ENCODE data around the gene KRT13. TPM values are rescaled to one million over a fixed set of nuclear protein-coding genes. Genes with fewer than 3 reads are reported as not detected.

Gene KRT13
- total and polyA plus RNA-seq, 5 donors from 2014 or later = not detected

DNA sequence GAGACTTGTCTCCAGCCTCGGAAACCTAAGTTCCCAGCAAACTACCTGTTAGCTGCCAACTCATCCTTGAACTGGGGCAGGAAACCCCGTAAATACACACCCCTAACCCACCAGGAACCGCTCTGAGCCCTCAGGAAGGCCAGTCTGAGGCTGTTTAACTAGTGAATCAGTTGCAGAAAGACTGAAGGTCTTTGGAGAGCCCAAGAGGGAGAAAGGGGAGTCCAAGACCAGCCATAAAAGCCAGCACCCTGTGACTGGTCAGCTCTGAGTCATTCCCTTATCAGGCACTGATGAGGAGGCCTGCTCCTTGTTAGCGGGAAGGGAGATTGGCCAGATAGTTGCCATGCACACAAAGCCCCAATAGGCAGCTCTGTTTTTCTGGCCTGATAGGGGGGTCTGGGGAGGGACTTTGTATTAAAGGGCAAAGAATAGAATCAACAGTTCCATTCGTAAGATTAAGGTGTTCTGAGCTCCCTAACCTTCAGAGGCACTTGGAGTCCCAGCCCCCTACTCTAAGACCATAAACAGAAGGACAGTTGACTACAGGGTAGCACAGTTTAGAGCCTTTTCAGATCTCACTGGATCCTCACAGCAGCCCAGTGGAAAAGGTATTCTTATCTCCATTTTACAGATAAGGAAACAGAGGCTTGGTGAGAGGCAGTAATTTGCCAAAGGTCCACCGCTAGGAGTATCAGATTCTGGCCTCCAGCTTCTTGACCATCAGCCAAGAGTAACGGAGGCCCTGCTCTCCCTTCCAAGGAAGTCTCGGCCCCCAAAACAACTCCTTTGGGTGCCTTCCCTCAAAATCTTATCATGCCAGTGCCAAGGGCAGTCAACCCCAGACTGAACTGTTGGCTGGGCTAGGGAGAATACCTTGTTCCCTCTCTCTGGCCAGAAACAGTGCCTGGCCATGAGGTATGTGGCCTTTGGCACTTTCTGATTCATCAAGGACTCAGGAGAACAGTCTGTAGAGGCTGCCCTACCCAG, 24.9 kb upstream of the KRT13 start:
- Histone ChIP-seq H3K27ac (ENCODE audit: insufficient read depth, low read length, poor library complexity, severe bottlenecking) (no peak overlapping the region), H3K27me3 (ENCODE audit: control insufficient read depth, insufficient read depth, low read length) (peaks cover 18% of the 10 kb centered on the region), H3K4me3 (ENCODE audit: low read depth, low read length) (no peak overlapping the region), H3K9me3 (ENCODE audit: control insufficient read depth in 2 of 2, low read length in 2 of 2) (no peaks in the 10 kb centered on the region), H3K36me3 (ENCODE audit: control insufficient read depth, insufficient read depth, low read length) (no peaks in the 10 kb centered on the region), H3K4me1 (ENCODE audit: control insufficient read depth, insufficient read depth, low read length, poor library complexity, severe bottlenecking) (peaks cover 8% of the 10 kb centered on the region)
- H3K4me3 Mint-ChIP-seq = no peak overlapping the region
- H3K27me3 Mint-ChIP-seq = peaks cover 60% of the 10 kb centered on the region
- ATAC-seq (ENCODE audit: low read depth in 2 of 2) (no peak), DNase-seq (no peak)
- H3K27ac Mint-ChIP-seq = no peak overlapping the region
- peaks cover 0 to 2% (median 0%) of the 10 kb centered on the region in 7 donors for H3K9me3 Mint-ChIP-seq
- peaks cover 0 to 18% (median 3%) of the 10 kb centered on the region in 4 donors for H3K4me1 Mint-ChIP-seq
- H3K36me3 Mint-ChIP-seq = no peaks in the 10 kb centered on the region

DNA sequence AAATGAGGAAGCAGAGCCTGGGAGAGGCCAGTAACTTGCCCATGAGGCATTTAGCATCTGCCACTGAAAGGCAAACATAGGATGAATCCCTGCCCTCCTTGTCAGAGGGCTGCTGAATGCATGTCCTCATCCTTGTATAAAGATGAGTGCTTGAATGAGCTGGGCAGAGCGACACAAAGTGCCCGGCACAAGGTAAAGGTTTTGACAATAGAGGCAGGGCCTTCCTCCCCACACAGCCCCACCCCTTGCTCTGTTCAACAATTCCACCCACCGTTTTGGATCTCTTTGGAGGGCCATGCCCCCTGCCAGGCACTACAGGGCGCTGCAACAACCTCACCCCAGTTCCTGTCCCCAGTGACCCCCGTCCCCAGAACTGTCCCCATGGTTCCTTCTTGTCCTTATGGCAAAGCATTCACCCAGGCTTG, 24.1 kb upstream of the KRT13 start:
- H3K36me3 Mint-ChIP-seq = no peaks in the 10 kb centered on the region
- Histone ChIP-seq H3K27ac (ENCODE audit: insufficient read depth, low read length, poor library complexity, severe bottlenecking) (no peak overlapping the region), H3K4me1 (ENCODE audit: control insufficient read depth, insufficient read depth, low read length, poor library complexity, severe bottlenecking) (peaks cover 8% of the 10 kb centered on the region), H3K9me3 (ENCODE audit: control insufficient read depth in 2 of 2, low read length in 2 of 2) (no peaks in the 10 kb centered on the region), H3K27me3 (ENCODE audit: control insufficient read depth, insufficient read depth, low read length) (peaks cover 17% of the 10 kb centered on the region), H3K36me3 (ENCODE audit: control insufficient read depth, insufficient read depth, low read length) (no peaks in the 10 kb centered on the region), H3K4me3 (ENCODE audit: low read depth, low read length) (no peak overlapping the region)
- peaks cover 0 to 18% (median 3%) of the 10 kb centered on the region in 4 donors for H3K4me1 Mint-ChIP-seq
- DNase-seq (no peak), ATAC-seq (ENCODE audit: low read depth in 2 of 2) (no peak)
- peaks cover 0 to 2% (median 0%) of the 10 kb centered on the region in 7 donors for H3K9me3 Mint-ChIP-seq
- H3K4me3 Mint-ChIP-seq = no peak overlapping the region
- H3K27me3 Mint-ChIP-seq = peaks cover 69% of the 10 kb centered on the region
- peak overlapping the region in 1 of 3 donors; percentile 45 for H3K27ac Mint-ChIP-seq

- Histone ChIP-seq H3K4me1 (ENCODE audit: control insufficient read depth, insufficient read depth, low read length, poor library complexity, severe bottlenecking) (peaks cover 8% of the 10 kb centered on the region), H3K9me3 (ENCODE audit: control insufficient read depth in 2 of 2, low read length in 2 of 2) (no peaks in the 10 kb centered on the region), H3K4me3 (ENCODE audit: low read depth, low read length) (no peak overlapping the region), H3K27ac (ENCODE audit: insufficient read depth, low read length, poor library complexity, severe bottlenecking) (no peak overlapping the region), H3K27me3 (ENCODE audit: control insufficient read depth, insufficient read depth, low read length) (peaks cover 17% of the 10 kb centered on the region), H3K36me3 (ENCODE audit: control insufficient read depth, insufficient read depth, low read length) (no peaks in the 10 kb centered on the region)
- H3K9me3 Mint-ChIP-seq = peaks cover 0 to 2% (median 0%) of the 10 kb centered on the region in 7 donors
- H3K4me1 Mint-ChIP-seq = peaks cover 0 to 18% (median 3%) of the 10 kb centered on the region in 4 donors
- ATAC-seq (ENCODE audit: low read depth in 2 of 2) (no peak), DNase-seq (no peak)
- no peaks in the 10 kb centered on the region for H3K36me3 Mint-ChIP-seq
- H3K27ac Mint-ChIP-seq = peak overlapping the region in 1 of 3 donors; percentile 45
- peaks cover 74% of the 10 kb centered on the region for H3K27me3 Mint-ChIP-seq
- peak overlapping the region in 2 of 4 donors; percentile 31 to 36 for H3K4me3 Mint-ChIP-seq
Observed at GRCh38 chr17:41528959-41529353, 23.5 kb upstream of the KRT13 start.

DNA sequence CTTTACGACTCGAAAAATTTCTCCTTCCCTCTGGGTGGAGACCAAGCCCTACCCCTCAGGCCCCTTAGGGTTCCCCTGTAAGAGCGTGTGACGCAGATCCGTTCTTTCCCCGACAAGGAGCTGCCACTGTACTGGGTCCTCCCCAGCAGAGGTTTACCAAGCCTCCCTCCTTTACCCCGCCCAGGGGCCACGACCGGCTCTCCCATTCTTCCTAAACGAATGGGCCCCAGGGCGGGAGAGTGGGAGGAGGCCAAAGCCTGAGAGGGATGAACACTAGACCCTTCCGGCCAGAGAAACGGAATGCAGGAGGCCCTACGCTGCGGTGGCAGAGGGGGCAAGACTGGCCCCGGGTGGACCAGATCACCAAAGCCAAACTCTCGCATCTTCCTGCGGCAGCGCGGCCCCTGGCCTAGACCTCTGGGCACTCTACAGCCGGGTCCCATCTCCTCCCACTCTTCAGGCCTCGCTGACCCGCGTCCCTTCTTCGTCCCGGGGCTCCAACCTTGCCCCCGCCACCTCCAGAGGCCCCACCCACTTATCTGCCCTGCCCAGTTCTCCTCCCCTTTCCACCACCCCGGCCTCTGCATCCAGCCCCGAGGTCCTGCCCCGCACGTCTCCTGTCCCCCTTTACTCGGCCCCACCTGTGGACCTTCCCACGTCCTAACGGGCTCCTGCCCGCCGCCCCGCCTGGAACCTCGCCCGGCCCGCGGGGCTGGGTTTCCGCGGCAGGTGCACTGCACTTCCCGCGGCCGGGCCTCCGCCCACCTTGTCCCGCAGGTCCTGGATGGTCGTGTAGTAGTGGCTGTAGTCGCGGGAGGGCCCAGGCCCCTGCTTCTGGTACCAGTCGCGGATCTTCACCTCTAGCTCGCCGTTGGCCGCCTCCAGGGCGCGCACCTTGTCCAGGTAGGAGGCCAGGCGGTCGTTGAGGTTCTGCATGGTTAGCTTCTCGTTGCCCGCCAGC, 21.9 kb upstream of the KRT13 start:
- DNase-seq (no peak), ATAC-seq (ENCODE audit: low read depth in 2 of 2) (no peak)
- Mint-ChIP-seq H3K27me3 (peaks cover 80% of the 10 kb centered on the region), H3K36me3 (no peaks in the 10 kb centered on the region), H3K4me3 (peak overlapping the region in 2 of 4 donors; percentile 32 to 54), H3K9me3 (peaks cover 0 to 2% (median 0%) of the 10 kb centered on the region in 7 donors), H3K4me1 (peaks cover 0 to 18% (median 3%) of the 10 kb centered on the region in 4 donors), H3K27ac (peak overlapping the region in 1 of 3 donors; percentile 47)
- Histone ChIP-seq H3K9me3 (ENCODE audit: control insufficient read depth in 2 of 2, low read length in 2 of 2) (no peaks in the 10 kb centered on the region), H3K4me1 (ENCODE audit: control insufficient read depth, insufficient read depth, low read length, poor library complexity, severe bottlenecking) (peaks cover 8% of the 10 kb centered on the region), H3K27me3 (ENCODE audit: control insufficient read depth, insufficient read depth, low read length) (peaks cover 16% of the 10 kb centered on the region), H3K27ac (ENCODE audit: insufficient read depth, low read length, poor library complexity, severe bottlenecking) (no peak overlapping the region), H3K36me3 (ENCODE audit: control insufficient read depth, insufficient read depth, low read length) (no peaks in the 10 kb centered on the region), H3K4me3 (ENCODE audit: low read depth, low read length) (no peak overlapping the region)

DNA sequence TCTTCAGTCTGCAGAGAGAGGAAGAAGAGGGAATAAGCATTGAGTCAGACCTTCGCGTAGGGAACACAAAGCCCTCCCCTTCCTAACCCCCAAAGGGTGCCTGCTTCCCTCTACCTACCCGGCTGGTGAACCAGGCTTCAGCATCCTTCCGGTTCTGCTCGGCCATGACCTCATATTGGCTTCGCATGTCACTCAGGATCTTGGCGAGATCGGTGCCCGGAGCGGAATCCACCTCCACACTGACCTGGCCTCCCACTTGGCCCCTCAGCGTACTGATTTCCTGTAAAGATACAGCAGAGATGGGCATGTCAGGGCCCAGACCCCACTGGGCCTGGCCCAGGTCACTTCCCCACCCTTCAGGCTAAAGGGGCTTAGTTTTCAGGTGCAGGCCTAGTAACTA, 18.8 kb upstream of the KRT13 start:
- H3K27ac ChIP-seq (ENCODE audit: insufficient read depth, low read length, poor library complexity, severe bottlenecking) = no peak overlapping the region
- no peaks in the 10 kb centered on the region for H3K36me3 Mint-ChIP-seq
- DNase-seq (no peak), ATAC-seq (ENCODE audit: low read depth in 2 of 2) (no peak)
- H3K27ac Mint-ChIP-seq = no peak overlapping the region
- H3K27me3 Mint-ChIP-seq = peaks cover 60% of the 10 kb centered on the region
- H3K9me3 Mint-ChIP-seq = no peaks in the 10 kb centered on the region
- H3K9me3 ChIP-seq (ENCODE audit: control insufficient read depth in 2 of 2, low read length in 2 of 2) = no peaks in the 10 kb centered on the region
- no peak overlapping the region for H3K4me3 Mint-ChIP-seq
- peaks cover 8% of the 10 kb centered on the region for H3K4me1 ChIP-seq (ENCODE audit: control insufficient read depth, insufficient read depth, low read length, poor library complexity, severe bottlenecking)
- H3K4me1 Mint-ChIP-seq = peaks cover 0 to 16% (median 3%) of the 10 kb centered on the region in 4 donors
- H3K36me3 ChIP-seq (ENCODE audit: control insufficient read depth, insufficient read depth, low read length) = no peaks in the 10 kb centered on the region
- H3K4me3 ChIP-seq (ENCODE audit: low read depth, low read length) = no peak overlapping the region
- peaks cover 2% of the 10 kb centered on the region for H3K27me3 ChIP-seq (ENCODE audit: control insufficient read depth, insufficient read depth, low read length)

- Histone ChIP-seq H3K4me1 (ENCODE audit: control insufficient read depth, insufficient read depth, low read length, poor library complexity, severe bottlenecking) (peaks cover 8% of the 10 kb centered on the region), H3K27ac (ENCODE audit: insufficient read depth, low read length, poor library complexity, severe bottlenecking) (no peak overlapping the region), H3K36me3 (ENCODE audit: control insufficient read depth, insufficient read depth, low read length) (no peaks in the 10 kb centered on the region), H3K27me3 (ENCODE audit: control insufficient read depth, insufficient read depth, low read length) (no peaks in the 10 kb centered on the region), H3K4me3 (ENCODE audit: low read depth, low read length) (no peak overlapping the region), H3K9me3 (ENCODE audit: control insufficient read depth in 2 of 2, low read length in 2 of 2) (no peaks in the 10 kb centered on the region)
- ATAC-seq (ENCODE audit: low read depth in 2 of 2) (no peak), DNase-seq (no peak)
- Mint-ChIP-seq H3K27ac (no peak overlapping the region), H3K27me3 (peaks cover 55% of the 10 kb centered on the region), H3K4me1 (peaks cover 0 to 11% (median under 1%) of the 10 kb centered on the region in 4 donors), H3K36me3 (no peaks in the 10 kb centered on the region), H3K4me3 (no peak overlapping the region), H3K9me3 (no peaks in the 10 kb centered on the region)
Observed at GRCh38 chr17:41523787-41524186, 18.4 kb upstream of the KRT13 start.

- Mint-ChIP-seq H3K4me3 (no peak overlapping the region), H3K9me3 (no peaks in the 10 kb centered on the region), H3K4me1 (peaks cover 0 to 6% (median 0%) of the 10 kb centered on the region in 4 donors), H3K36me3 (no peaks in the 10 kb centered on the region), H3K27ac (no peak overlapping the region), H3K27me3 (peaks cover 49% of the 10 kb centered on the region)
- H3K4me1 ChIP-seq (ENCODE audit: control insufficient read depth, insufficient read depth, low read length, poor library complexity, severe bottlenecking) = peaks cover 8% of the 10 kb centered on the region
- no peak for ATAC-seq (ENCODE audit: low read depth in 2 of 2)
- no peaks in the 10 kb centered on the region for H3K27me3 ChIP-seq (ENCODE audit: control insufficient read depth, insufficient read depth, low read length)
- no peaks in the 10 kb centered on the region for H3K36me3 ChIP-seq (ENCODE audit: control insufficient read depth, insufficient read depth, low read length)
- DNase-seq = no peak
- H3K27ac ChIP-seq (ENCODE audit: insufficient read depth, low read length, poor library complexity, severe bottlenecking) = no peak overlapping the region
- no peaks in the 10 kb centered on the region for H3K9me3 ChIP-seq (ENCODE audit: control insufficient read depth in 2 of 2, low read length in 2 of 2)
- H3K4me3 ChIP-seq (ENCODE audit: low read depth, low read length) = no peak overlapping the region
Observed at GRCh38 chr17:41523225-41523593, 17.8 kb upstream of the KRT13 start.
